WTC11 (cell line): ENCODE measurements around the gene KRT7.

ENCODE experiments used
- TF ChIP-seq, protein P1 (sequence below): fragments of 200-600 bp; IDR thresholded peaks from 2 replicates; pipeline ENCODE4 v1.8.0; 2022; ENCODE audit warnings: antibody characterized with exemption
- TF ChIP-seq, protein P2 (sequence below): sonication (generic); formaldehyde crosslinking; IDR thresholded peaks from 2 replicates; pipeline ENCODE4 v1.8.0; 2022; ENCODE audit warnings: missing genetic modification reagents
- TF ChIP-seq, protein P3 (sequence below): sonication (generic); formaldehyde crosslinking; IDR thresholded peaks from 2 replicates; pipeline ENCODE4 v1.8.0; 2023; ENCODE audit warnings: missing genetic modification reagents
- TF ChIP-seq, protein P4 (sequence below): sonication (generic); formaldehyde crosslinking; IDR thresholded peaks from 2 replicates; pipeline ENCODE4 v1.8.0; 2022; ENCODE audit warnings: mild to moderate bottlenecking, missing genetic modification reagents
- TF ChIP-seq, protein P5 (sequence below): sonication (generic); formaldehyde crosslinking; IDR thresholded peaks from 2 replicates; pipeline ENCODE4 v1.8.0; 2022; ENCODE audit warnings: mild to moderate bottlenecking, missing genetic modification reagents
- TF ChIP-seq, protein P6 (sequence below): sonication (generic); formaldehyde crosslinking; IDR thresholded peaks from 2 replicates; pipeline ENCODE4 v1.8.1; 2022; ENCODE audit warnings: low read depth, mild to moderate bottlenecking, moderate library complexity, missing genetic modification reagents, borderline replicate concordance

DNA sequence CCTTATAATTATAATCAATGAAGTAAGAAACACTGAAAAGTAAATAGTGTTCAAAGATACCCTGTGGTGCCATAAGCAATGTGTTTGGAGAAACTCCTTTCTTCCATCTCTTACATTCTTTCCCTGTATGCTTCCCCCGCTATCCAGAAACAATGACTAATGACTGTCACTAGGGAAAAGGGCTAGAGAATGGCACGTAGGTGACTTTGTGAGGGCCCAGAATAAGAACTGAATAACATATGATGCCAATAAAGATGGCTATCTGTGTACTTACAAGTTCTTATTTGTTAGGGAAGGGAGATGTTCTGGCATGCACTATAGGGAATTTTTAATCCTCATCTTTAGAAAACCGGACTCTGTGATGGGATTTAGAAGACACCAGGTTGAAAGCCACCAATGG lies 4.7 kb upstream of the KRT7 start:
- TF ChIP-seq, protein P1, sequence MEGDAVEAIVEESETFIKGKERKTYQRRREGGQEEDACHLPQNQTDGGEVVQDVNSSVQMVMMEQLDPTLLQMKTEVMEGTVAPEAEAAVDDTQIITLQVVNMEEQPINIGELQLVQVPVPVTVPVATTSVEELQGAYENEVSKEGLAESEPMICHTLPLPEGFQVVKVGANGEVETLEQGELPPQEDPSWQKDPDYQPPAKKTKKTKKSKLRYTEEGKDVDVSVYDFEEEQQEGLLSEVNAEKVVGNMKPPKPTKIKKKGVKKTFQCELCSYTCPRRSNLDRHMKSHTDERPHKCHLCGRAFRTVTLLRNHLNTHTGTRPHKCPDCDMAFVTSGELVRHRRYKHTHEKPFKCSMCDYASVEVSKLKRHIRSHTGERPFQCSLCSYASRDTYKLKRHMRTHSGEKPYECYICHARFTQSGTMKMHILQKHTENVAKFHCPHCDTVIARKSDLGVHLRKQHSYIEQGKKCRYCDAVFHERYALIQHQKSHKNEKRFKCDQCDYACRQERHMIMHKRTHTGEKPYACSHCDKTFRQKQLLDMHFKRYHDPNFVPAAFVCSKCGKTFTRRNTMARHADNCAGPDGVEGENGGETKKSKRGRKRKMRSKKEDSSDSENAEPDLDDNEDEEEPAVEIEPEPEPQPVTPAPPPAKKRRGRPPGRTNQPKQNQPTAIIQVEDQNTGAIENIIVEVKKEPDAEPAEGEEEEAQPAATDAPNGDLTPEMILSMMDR, result no peak
- TF ChIP-seq, protein P2, sequence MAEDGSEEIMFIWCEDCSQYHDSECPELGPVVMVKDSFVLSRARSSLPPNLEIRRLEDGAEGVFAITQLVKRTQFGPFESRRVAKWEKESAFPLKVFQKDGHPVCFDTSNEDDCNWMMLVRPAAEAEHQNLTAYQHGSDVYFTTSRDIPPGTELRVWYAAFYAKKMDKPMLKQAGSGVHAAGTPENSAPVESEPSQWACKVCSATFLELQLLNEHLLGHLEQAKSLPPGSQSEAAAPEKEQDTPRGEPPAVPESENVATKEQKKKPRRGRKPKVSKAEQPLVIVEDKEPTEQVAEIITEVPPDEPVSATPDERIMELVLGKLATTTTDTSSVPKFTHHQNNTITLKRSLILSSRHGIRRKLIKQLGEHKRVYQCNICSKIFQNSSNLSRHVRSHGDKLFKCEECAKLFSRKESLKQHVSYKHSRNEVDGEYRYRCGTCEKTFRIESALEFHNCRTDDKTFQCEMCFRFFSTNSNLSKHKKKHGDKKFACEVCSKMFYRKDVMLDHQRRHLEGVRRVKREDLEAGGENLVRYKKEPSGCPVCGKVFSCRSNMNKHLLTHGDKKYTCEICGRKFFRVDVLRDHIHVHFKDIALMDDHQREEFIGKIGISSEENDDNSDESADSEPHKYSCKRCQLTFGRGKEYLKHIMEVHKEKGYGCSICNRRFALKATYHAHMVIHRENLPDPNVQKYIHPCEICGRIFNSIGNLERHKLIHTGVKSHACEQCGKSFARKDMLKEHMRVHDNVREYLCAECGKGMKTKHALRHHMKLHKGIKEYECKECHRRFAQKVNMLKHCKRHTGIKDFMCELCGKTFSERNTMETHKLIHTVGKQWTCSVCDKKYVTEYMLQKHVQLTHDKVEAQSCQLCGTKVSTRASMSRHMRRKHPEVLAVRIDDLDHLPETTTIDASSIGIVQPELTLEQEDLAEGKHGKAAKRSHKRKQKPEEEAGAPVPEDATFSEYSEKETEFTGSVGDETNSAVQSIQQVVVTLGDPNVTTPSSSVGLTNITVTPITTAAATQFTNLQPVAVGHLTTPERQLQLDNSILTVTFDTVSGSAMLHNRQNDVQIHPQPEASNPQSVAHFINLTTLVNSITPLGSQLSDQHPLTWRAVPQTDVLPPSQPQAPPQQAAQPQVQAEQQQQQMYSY (CRISPR knock-in tag), result no peak
- TF ChIP-seq, protein P3, sequence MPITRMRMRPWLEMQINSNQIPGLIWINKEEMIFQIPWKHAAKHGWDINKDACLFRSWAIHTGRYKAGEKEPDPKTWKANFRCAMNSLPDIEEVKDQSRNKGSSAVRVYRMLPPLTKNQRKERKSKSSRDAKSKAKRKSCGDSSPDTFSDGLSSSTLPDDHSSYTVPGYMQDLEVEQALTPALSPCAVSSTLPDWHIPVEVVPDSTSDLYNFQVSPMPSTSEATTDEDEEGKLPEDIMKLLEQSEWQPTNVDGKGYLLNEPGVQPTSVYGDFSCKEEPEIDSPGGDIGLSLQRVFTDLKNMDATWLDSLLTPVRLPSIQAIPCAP (CRISPR knock-in tag), result no peak
- TF ChIP-seq, protein P4, sequence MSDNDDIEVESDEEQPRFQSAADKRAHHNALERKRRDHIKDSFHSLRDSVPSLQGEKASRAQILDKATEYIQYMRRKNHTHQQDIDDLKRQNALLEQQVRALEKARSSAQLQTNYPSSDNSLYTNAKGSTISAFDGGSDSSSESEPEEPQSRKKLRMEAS (CRISPR knock-in tag), result no peak
- TF ChIP-seq, protein P5, sequence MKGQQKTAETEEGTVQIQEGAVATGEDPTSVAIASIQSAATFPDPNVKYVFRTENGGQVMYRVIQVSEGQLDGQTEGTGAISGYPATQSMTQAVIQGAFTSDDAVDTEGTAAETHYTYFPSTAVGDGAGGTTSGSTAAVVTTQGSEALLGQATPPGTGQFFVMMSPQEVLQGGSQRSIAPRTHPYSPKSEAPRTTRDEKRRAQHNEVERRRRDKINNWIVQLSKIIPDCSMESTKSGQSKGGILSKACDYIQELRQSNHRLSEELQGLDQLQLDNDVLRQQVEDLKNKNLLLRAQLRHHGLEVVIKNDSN (CRISPR knock-in tag), result no peak
- TF ChIP-seq, protein P6, sequence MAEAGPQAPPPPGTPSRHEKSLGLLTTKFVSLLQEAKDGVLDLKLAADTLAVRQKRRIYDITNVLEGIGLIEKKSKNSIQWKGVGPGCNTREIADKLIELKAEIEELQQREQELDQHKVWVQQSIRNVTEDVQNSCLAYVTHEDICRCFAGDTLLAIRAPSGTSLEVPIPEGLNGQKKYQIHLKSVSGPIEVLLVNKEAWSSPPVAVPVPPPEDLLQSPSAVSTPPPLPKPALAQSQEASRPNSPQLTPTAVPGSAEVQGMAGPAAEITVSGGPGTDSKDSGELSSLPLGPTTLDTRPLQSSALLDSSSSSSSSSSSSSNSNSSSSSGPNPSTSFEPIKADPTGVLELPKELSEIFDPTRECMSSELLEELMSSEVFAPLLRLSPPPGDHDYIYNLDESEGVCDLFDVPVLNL, result no peak
